ENCODE results near the gene SLC5A1. TPM values are rescaled to one million over a fixed set of nuclear protein-coding genes. Genes with fewer than 3 reads are reported as not detected.

Gene SLC5A1
- polyA plus RNA-seq, 3 donors: not detected

DNA sequence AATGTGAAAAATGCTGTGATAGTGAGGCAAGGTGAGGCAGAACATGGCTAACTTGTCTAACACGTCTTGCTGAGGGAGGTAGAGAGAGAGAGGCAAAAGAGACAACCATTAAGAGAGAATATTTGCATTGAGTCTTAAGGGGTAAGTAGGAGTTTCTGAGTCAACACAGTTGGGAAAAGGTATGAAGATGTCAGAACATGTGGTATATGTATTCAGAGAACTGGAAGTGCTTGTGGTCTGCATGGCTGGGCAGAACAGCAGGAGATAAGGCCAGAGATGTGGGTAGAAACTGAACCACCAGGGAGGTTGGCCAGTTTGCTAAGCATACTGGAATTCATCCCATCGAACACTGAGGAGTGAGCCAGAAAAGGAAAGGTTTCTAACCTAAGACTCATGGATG, 25.0 kb upstream of the SLC5A1 start:
- Histone ChIP-seq H3K4me3 (replicated peaks in 1 of 3; ENCODE audit: low read depth in 2 of 3, low read length in 3 of 3) (no peak overlapping the region), H3K36me3 (replicated peaks in 1 of 2; ENCODE audit: control insufficient read depth in 1 of 2, insufficient read depth in 2 of 2, low read length in 2 of 2) (no peaks in the 10 kb centered on the region), H2AFZ (ENCODE audit: insufficient read depth, low read depth, low read length, poor library complexity, severe bottlenecking) (no peak overlapping the region), H3K27me3 (ENCODE audit: control insufficient read depth in 2 of 2, insufficient read depth in 2 of 2, low read length in 2 of 2) (no peaks in the 10 kb centered on the region), H3K9me3 (replicated peaks in 1 of 2; ENCODE audit: control insufficient read depth in 1 of 2, insufficient read depth in 1 of 2, low read length in 2 of 2) (peaks cover 9 to 13% of the 10 kb centered on the region in 2 donors), H3K79me2 (ENCODE audit: insufficient read depth, low read length) (no peaks in the 10 kb centered on the region), H3K4me1 (ENCODE audit: control insufficient read depth in 1 of 2, insufficient read depth in 2 of 2, low read length in 2 of 2) (no peaks in the 10 kb centered on the region), H3K27ac (ENCODE audit: low read depth in 1 of 2, low read length in 2 of 2) (no peak overlapping the region), H3K9ac (ENCODE audit: insufficient read depth, low read length, poor library complexity, severe bottlenecking) (no peak overlapping the region), H3K4me2 (replicated peaks; ENCODE audit: extremely low read depth, low read length, poor library complexity, severe bottlenecking) (no peak overlapping the region), H4K20me1 (ENCODE audit: insufficient read depth, low read length) (no peaks in the 10 kb centered on the region)
- TF ChIP-seq, protein P1, sequence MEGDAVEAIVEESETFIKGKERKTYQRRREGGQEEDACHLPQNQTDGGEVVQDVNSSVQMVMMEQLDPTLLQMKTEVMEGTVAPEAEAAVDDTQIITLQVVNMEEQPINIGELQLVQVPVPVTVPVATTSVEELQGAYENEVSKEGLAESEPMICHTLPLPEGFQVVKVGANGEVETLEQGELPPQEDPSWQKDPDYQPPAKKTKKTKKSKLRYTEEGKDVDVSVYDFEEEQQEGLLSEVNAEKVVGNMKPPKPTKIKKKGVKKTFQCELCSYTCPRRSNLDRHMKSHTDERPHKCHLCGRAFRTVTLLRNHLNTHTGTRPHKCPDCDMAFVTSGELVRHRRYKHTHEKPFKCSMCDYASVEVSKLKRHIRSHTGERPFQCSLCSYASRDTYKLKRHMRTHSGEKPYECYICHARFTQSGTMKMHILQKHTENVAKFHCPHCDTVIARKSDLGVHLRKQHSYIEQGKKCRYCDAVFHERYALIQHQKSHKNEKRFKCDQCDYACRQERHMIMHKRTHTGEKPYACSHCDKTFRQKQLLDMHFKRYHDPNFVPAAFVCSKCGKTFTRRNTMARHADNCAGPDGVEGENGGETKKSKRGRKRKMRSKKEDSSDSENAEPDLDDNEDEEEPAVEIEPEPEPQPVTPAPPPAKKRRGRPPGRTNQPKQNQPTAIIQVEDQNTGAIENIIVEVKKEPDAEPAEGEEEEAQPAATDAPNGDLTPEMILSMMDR (IDR thresholded peaks at IDR 0.05): no peak
- intact Hi-C loops (cut with micrococcal nuclease): no loop called here
- Mint-ChIP-seq H3K27me3 (ENCODE audit: low read depth in 3 of 3) (peaks cover 8 to 16% (median 8%) of the 10 kb centered on the region in 3 donors), H3K9me3 (peaks cover 5 to 23% (median 15%) of the 10 kb centered on the region in 7 donors), H3K4me3 (no peak overlapping the region), H3K36me3 (no peaks in the 10 kb centered on the region), H3K27ac (no peak overlapping the region), H3K4me1 (peaks cover 3% of the 10 kb centered on the region)
- WGBS (ENCODE audit: insufficient coverage): 55% methylated on average over 2 of the region's 2 CpGs
- no peak for DNase-seq

DNA sequence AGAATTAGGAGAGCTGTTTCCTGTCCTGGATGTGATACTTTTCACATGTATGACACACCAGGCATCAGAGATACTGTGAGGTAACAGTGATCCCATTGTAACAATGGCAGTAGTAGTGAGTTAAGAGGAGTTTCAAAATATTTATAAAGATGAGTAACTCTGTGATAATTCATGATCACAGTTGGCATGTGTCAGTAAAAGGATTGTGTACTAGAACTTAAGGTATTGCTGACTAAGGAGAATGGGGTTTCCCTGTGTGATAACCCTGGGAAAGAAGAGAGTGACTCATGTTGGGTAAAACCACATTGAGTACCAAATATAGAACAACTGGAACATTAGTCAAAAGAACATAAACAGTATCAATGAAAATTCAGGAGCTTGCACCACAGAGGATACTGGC, 22.9 kb upstream of the SLC5A1 start:
- TF ChIP-seq, protein P1 (IDR thresholded peaks at IDR 0.05): no peak
- Histone ChIP-seq H3K9me3 (replicated peaks in 1 of 2; ENCODE audit: control insufficient read depth in 1 of 2, insufficient read depth in 1 of 2, low read length in 2 of 2) (no peaks in the 10 kb centered on the region), H3K4me1 (ENCODE audit: control insufficient read depth in 1 of 2, insufficient read depth in 2 of 2, low read length in 2 of 2) (no peaks in the 10 kb centered on the region), H3K9ac (ENCODE audit: insufficient read depth, low read length, poor library complexity, severe bottlenecking) (no peak overlapping the region), H3K36me3 (replicated peaks in 1 of 2; ENCODE audit: control insufficient read depth in 1 of 2, insufficient read depth in 2 of 2, low read length in 2 of 2) (no peaks in the 10 kb centered on the region), H3K27me3 (ENCODE audit: control insufficient read depth in 2 of 2, insufficient read depth in 2 of 2, low read length in 2 of 2) (peaks cover 0 to 2% of the 10 kb centered on the region in 2 donors), H3K4me2 (replicated peaks; ENCODE audit: extremely low read depth, low read length, poor library complexity, severe bottlenecking) (no peak overlapping the region), H3K4me3 (replicated peaks in 1 of 3; ENCODE audit: low read depth in 2 of 3, low read length in 3 of 3) (no peak overlapping the region), H4K20me1 (ENCODE audit: insufficient read depth, low read length) (no peaks in the 10 kb centered on the region), H3K27ac (ENCODE audit: low read depth in 1 of 2, low read length in 2 of 2) (no peak overlapping the region), H2AFZ (ENCODE audit: insufficient read depth, low read depth, low read length, poor library complexity, severe bottlenecking) (no peak overlapping the region), H3K79me2 (ENCODE audit: insufficient read depth, low read length) (no peaks in the 10 kb centered on the region)
- peaks cover 0 to 6% (median 0%) of the 10 kb centered on the region in 7 donors for H3K9me3 Mint-ChIP-seq
- no peaks in the 10 kb centered on the region for H3K36me3 Mint-ChIP-seq
- H3K27ac Mint-ChIP-seq: no peak overlapping the region
- peak in 1 of 3 donors; percentile 39 for DNase-seq
- intact Hi-C loops (cut with micrococcal nuclease): no loop called here
- peaks cover 3% of the 10 kb centered on the region for H3K4me1 Mint-ChIP-seq
- no peak overlapping the region for H3K4me3 Mint-ChIP-seq
- H3K27me3 Mint-ChIP-seq (ENCODE audit: low read depth in 3 of 3): peaks cover 8 to 17% (median 10%) of the 10 kb centered on the region in 3 donors

Measured in CD14-positive monocyte (primary cell).